ENCODE results near the gene UACA.
"Not testable (repeated sequence)": the region's sequence is repeated elsewhere in the genome, so short reads cannot be mapped to it uniquely, and the experiment has no call there.

Gene UACA

DNA sequence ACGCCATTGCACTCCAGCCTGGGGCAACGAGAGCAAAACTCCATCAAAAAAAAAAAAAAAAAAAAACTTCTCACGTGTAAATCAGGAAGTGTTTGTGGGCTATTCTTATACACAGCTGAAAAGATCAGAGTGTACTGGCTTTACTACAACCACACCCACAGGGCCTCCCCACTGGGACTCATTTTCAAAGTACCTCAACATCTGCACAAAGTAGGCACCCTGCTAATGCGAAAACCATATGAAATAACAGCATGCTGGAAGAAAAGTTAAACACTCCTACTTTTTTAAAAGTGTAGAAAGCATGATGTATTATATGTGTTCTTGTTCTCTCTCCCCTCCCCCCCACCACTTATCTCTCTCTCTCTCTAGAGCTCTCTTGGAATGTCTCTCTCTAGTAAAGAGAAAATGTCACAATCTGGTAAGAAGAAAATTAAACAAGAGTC is 11.1 kb downstream of the UACA start:
- no peak for DNase-seq (ENCODE audit: low spot score)

DNA sequence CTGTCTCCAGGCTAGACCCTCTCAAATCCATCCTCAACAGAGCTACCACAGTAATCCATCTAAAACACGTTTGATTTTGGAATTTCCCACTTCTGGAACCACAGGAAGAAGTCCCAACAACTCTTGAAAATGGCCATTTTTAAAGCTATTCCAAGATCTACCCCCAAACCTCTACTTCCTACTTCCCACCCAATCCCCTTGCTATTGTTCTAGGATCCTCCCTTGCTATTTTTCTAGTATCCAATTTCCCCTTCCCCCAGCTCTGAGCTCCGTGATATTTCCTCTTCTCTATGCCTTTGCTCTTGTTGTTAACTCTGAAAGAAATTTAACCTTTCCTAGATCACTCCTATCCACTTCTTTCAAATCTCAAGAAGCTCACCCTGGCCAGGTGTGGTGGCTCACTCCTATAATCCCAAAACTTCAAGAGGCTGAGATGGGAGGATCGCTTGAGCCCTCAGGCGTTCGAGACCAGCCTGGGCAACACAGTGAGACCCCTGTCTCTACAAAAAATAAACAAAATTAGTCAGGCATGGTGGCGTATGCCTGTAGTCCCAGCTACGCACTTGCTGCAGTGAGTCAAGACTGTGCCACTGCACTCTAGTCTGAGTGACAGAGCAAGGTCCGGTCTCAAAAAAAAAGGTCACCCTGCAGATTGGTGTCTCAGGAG is 13.0 kb downstream of the UACA start:
- DNase-seq (ENCODE audit: low spot score): no peak

- DNase-seq (ENCODE audit: low spot score): peak; percentile 30
Measured at GRCh38 chr15:70748281-70748747, 15.0 kb downstream of the UACA start.

DNA sequence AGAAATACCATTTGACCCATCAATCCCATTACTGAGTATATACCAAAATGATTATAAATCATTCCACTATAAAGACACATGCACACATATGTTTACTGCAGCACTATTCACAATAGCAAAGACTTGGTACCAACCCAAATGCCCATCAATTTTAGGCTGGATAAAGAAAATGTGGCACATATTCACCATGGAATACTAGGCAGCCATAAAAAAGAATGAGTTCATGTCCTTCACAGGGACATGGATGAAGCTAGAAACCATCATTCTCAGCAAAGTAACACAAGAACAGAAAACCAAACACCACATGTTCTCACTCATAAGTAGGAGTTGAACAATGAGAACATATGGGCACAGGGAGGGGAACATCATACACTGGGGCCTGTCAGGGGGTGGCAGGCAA is 16.8 kb downstream of the UACA start:
- not testable (repeated sequence) for DNase-seq (ENCODE audit: low spot score)

DNA sequence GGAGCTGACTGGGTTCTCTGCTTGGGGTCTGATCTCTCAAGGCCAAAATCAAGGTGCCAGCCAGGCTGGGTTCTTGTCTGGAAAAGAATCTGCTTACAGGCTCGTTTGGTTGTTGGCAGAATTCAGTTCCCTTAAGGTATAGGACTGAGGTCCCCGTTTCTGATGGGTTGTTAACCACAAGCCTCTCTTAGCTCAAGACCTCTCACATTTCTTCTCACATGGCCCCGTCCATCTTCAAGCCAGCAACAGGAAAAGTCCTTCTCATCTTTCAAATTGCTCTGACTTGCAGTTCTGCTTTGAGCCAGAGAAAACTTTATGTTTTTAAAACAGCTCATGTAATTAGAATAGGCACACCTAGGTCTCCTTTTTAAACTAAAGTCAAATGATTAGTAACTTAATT is 20.4 kb downstream of the UACA start:
- no peak for DNase-seq (ENCODE audit: low spot score)

- no peak for DNase-seq (ENCODE audit: low spot score)
Measured at GRCh38 chr15:70741677-70742293, 21.6 kb downstream of the UACA start.

- DNase-seq (ENCODE audit: low spot score): no peak
Measured at GRCh38 chr15:70741107-70741531, 22.2 kb downstream of the UACA start.

DNA sequence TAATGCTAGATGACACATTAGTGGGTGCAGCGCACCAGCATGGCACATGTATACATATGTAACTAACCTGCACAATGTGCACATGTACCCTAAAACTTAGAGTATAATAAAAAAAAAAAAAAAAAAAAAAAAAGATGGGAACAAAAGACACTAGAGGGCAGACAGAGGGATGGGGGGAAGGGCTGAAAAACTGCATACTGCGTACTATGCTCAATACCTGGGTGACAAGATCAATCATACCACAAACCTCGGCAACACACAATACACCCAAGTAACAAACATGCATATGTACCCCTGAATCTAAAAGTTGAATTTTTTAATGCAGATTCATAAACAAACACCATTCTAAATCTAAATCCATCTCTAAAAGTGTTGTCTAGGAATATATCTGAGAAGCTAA is 28.3 kb downstream of the UACA start:
- DNase-seq (ENCODE audit: low spot score): not testable (repeated sequence)

DNA sequence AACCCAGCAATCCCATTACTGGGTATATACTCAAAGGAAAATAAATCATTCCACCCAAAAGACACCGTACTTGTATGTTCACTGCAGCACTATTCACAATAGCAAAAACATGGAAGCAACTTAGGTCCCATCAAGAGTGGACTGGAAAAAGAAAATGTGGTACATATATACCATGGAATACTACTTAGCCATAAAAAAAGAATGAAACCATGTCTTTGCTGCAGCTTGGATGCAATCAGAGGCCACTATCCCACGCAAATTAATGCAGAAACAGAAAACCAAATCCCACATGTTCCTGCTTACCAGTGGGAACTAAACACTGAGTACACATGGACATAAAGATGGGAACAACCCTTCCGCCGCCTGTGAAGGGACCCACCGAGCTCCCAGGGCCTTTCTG is 34.2 kb downstream of the UACA start:
- no peak for DNase-seq (ENCODE audit: low spot score)

- DNase-seq (ENCODE audit: low spot score): no peak
Measured at GRCh38 chr15:70726753-70727152, 36.6 kb downstream of the UACA start.

DNA sequence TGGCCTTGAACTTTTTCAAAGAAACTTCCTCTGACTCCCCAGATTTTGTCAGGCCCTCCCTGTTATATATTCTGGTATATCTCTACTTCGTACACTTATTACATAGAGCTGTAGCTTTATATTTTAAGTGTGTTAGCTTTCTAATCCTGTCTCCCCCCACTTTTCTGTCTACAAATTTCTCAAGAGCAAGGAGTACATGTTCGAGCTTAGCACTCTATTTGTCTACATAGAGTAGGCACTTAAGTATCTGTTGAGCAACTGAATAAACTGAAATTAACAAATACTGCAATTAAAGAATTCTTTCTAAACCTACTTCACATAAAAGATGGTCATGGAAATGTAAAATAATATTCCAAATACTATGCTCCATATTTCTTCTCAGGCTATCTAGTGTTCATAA is 39.4 kb downstream of the UACA start:
- DNase-seq (ENCODE audit: low spot score): no peak

- DNase-seq (ENCODE audit: low spot score): no peak
Measured at GRCh38 chr15:70723122-70723422, 40.3 kb downstream of the UACA start.

- DNase-seq (ENCODE audit: low spot score): peak; percentile 57
Measured at GRCh38 chr15:70722266-70723121, 40.9 kb downstream of the UACA start.

DNA sequence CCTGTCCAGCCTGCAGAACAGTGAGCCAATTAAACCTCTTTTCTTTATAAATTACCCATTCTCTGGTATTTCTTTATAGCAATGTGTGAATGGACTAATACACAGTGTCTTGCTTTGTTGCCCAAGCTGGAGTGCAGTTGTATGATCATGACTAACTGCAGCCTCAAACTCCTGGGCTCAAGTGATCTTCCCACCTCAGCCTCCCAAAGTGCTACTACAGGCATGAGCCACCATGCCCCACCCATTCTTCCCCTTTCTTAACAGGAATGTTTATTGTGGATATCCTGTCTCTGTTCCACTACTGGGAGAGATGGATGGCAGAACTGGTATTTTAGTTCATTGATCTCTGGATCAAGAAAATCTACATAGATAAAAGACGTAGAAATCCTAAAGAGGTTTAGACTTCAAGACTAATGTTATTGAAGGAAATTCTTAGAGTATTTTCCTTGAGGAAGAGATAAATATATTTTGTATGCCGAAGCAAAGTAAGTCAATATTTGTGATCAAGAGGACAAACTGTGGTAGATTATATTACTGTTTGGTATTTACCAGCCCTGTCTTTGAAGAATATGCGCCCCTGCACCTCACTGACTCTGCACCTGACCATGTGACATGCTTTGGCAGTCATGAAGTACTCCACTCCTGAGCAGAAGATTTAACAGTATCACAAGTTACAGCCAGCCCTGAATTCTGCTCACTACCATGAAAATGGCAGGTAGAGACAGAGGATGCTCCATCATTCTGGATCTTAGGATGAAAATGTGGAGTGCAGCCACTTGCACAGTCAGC is 42.9 kb downstream of the UACA start:
- DNase-seq (ENCODE audit: low spot score): no peak

GRCh38 chr15:70717237-70717793 is 46.0 kb downstream of the UACA start:
- DNase-seq (ENCODE audit: low spot score): no peak

GRCh38 chr15:70715840-70716485 is 47.4 kb downstream of the UACA start:
- no peak for DNase-seq (ENCODE audit: low spot score)

DNA sequence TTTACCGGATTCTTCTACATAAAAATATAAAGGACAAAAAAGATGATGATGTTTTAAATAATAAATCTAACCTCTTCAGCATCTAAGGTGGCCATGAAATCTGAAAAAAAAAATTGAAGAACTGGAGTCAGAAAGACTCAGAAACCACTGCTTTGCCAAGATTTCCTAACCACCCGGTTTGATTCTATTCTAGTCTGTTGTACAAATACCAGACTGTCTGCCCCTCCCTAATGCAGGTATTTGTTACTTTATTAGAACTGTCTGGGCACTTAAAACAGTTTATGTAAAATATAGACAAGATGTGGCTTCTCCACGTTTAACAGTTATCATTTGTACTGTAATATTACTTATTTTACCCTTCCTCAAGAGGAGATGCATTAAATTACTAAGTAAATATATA is 48.8 kb downstream of the UACA start:
- no peak for DNase-seq (ENCODE audit: low spot score)

GRCh38 chr15:70714015-70714414 is 49.3 kb downstream of the UACA start:
- no peak for DNase-seq (ENCODE audit: low spot score)

- DNase-seq (ENCODE audit: low spot score): no peak
Measured at GRCh38 chr15:70712271-70712670, 51.1 kb downstream of the UACA start.

DNA sequence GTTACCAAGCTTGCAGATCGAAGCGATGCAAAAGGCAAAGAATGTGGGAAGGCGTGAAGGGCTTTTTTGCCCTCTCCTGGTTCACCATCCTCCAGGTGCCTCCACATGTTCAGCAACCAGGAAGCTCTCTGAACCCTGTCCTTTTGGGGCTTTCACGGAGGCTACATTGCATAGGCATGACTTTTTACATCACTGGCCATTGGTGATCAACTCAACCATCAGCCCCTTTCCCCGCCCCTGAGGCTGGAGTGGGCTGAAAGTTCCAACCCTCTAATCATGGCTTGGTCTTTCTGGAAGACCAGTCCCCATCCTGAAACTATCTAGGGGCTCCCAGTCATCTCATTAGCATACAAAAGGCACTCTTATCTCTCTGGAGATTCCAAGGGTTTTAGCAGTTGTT is 52.6 kb downstream of the UACA start:
- no peak for DNase-seq (ENCODE audit: low spot score)

DNA sequence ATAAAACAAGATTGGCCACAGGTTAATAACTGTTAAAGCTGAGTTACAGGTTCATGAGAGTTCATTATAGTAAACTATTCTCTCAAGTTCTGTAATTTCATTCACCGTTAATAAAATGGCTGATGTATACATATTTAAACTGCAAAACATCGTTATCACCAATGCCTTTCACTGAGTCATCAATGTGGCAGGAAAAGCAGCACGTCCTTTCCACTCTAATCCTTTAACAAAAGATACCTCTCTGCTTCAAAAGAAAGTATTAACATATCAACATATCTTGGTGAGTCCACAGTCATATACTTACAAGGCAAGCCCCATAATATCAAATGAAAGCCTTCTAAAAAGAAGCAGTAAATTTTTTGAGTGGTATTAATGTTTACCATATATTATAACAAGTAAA is 54.5 kb downstream of the UACA start:
- DNase-seq (ENCODE audit: low spot score): no peak

All from globus pallidus (tissue), 1 donor.